Hypothalamus (tissue), 51 donors: Measurements from ENCODE around the gene MROH9.
A peak's percentile ranks its signal among the peaks of the same experiment; 100 is the strongest.
"Not testable (repeated sequence)": the region's sequence is repeated elsewhere in the genome, so short reads cannot be mapped to it uniquely, and the experiment has no call there.

Experiments used
- DNase-seq, 51 donors: peaks; one replicate each; lab custom pipeline; 2025; lab: John Stamatoyannopoulos, UW

The MROH9 gene, protein sequence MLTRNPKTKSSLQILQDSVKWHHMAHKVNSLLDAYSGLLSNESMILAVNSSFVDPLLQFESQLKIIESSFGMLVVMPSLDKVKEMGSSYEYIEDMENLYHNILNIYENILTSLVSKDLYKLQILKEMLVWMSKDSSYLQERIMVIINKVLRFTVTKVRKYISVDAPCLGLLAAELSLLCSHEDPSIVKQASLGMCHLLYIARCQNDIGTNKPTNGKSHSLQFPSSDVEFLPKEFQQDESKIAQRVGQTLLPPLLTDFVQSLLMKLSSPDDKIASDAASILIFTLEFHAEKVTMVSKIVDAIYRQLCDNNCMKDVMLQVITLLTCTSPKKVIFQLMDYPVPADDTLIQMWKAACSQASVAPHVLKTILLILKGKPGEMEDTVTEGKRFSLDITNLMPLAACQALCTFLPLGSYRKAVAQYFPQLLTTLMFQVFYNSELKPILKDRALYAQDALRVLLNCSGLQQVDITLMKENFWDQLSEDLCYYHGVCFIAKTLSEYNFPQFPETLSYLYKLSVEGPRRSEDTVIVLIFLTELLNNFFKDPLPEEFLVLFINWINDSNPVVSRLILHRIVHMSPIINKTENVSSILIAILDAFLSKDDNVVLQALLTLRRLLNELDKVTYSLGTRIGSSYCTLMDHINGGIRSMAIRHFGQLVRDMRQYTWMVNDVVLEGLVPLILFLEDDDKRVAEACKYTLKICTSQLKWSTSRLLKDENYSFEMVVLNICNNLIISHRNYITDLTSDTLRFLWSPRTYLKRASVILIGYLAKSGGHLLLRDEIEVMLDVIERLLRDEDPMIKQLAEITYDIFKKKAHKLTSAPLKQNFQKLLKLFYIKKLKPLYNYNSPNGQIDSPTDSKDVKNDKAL

GRCh38 chr1:170935231-170935630, at the start of gene MROH9:
TSS of gene MROH9 (plus strand) at chr1:170935534. CDS start at chr1:170945557, 10,023 bp downstream.
- DNase-seq: no peak

GRCh38 chr1:170885551-170885950, 49.8 kb upstream of the MROH9 start:
- no peak for DNase-seq

DNA sequence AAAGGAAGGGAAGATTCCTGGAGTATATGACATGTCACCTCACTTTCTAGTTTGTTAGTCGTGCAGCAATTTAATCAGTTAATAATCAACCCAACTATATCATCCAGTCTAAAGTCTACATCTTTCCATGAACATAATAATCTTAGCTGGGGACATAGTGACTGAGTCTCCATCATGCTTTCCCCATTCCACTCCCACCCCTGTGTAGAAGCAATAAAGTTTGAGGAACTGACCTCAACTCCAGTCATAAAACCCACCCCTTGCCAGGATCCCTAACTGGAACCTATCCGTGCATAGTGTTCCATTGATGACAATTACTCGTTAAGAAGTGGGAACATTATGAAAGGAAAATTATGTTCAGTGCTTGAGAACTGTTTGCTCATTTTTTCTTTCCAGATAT, 48.9 kb upstream of the MROH9 start:
- no peak for DNase-seq

GRCh38 chr1:170887726-170888125, 47.6 kb upstream of the MROH9 start:
- no peak for DNase-seq

DNA sequence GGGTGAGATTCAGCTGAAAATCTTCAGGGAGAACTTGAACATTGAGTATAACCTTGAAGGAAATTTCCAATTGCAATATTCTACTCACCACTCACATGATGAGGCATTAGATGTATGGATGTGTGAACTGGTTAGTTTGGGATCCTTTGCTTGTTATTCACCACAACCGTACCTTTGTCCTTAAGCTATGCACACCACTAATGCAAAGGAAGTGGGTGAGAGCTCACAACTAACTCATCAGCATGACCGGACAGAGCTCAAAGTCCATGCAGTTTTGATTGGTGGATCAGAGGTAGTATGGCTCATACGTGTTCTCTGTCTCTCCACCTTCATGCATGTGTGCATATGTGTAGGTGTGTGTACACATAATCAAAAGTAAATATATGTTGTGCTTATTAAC, 43.5 kb upstream of the MROH9 start:
- DNase-seq: no peak

- no peak for DNase-seq
Observed at GRCh38 chr1:170893655-170894297, 41.6 kb upstream of the MROH9 start.

- no peak for DNase-seq
Observed at GRCh38 chr1:170903961-170904360, 31.4 kb upstream of the MROH9 start.

DNA sequence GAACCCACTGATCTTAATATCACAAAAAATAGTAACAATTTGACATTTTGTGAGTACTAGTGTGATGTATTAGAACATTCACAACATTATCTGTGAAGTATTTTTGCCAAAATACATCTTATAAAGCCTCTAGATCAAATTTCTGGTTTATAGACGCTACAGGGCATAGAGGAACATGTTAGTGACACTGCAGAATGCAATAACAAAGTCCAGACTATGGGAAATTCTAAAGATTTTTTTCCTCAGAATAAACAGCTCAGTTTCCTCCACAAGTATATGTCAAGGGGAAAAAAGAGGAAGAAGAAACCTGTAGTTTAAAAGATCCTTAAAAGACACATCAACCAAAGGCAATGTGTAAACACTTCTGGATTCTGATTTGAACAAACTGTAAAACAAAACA, 26.4 kb upstream of the MROH9 start:
- no peak for DNase-seq

GRCh38 chr1:170910273-170910672, 25.1 kb upstream of the MROH9 start:
- no peak for DNase-seq

GRCh38 chr1:170917373-170917772, 18.0 kb upstream of the MROH9 start:
- DNase-seq: no peak

- DNase-seq: not testable (repeated sequence)
Observed at GRCh38 chr1:170924656-170925055, 10.7 kb upstream of the MROH9 start.

DNA sequence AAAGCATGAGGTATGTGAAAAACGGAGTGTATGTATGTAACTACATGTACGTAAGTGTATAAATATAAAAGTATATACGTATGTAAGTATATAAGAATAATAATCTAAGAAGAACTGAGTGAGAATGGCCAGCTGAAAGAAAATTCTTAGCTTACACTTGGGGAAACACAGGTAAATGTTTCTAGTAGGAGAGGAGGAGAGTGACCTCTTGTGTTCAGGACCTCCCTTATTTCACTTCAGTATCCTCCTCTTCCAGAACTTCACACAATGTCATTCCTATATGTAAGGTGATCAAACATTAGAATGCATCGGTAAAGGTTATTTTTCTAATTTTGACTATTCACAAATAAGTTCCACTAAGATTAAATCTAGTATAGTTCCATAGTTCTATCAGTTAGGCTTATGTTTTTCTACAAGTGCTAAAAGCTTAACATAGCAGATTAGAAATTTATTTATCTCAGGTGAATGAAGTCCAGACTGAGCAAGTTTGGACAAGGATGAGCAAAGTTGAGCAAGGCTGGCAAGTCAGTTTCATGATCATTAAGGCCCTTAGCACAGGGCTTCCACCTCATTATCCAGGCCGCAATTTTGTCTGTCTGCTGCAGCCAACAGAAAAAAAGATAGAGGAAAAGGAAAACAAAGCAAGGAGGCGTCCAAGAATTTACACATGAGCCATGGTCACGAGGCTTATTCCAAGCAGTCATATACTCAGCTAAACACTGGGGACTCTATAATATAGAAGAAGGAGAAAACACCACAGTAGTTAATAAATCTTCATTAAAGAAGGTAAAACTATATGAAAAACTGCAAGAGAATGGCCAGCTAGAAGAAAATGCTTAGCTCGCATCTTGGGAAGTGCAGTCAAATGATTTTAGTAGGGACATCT, 7.1 kb upstream of the MROH9 start:
- DNase-seq: no peak

DNA sequence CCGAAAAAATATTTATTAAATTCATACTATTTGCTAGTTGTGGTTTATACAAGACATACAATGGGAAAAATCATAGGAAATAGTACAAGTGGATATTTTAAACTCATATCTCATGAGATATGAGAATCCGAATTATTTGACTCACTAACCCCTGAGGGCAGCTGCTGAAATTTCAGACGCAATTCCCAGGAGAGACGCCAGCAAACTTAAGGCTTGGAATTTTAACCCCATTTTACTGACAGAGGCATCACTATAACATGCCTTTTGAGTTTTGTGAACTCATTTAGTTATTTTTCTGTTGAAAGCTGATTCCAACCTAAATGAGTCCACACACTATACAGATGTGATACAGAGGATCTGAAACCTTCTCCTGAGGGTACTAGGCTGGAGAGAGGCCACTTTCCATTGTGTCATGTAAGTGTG, 5.9 kb upstream of the MROH9 start:
- peak in 1 of 51 donors; percentile 34 for DNase-seq

- DNase-seq: peak in 15 of 51 donors; percentile 0 to 48 (median 4)
Observed at GRCh38 chr1:170929835-170930554, 5.3 kb upstream of the MROH9 start.

GRCh38 chr1:170931650-170932049, 3.7 kb upstream of the MROH9 start:
- no peak for DNase-seq

DNA sequence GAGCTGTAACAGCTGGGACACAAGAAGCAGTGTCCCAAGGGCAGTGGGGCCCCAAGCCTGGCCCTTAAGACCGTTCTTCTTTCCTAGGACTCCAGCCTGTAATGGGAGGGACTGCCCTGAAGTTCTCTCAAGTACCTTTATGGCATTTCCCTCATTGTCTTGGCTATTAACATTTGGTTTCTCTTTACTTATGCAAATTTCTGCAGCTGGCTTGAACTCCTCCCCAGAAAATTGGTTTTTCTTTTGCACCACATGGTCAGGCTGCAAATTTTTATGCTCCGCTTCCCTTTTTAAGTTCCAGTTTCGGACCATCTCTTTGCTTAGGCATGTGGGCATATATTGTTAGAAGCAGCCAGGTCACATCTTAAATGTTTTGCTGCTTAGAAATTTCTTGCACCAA, 3.1 kb upstream of the MROH9 start:
- no peak for DNase-seq

GRCh38 chr1:170938281-170938680, 2.9 kb downstream of the MROH9 start:
- no peak for DNase-seq

GRCh38 chr1:170939476-170939875, 4.1 kb downstream of the MROH9 start:
- DNase-seq: no peak

GRCh38 chr1:170951744-170952143, 16.4 kb downstream of the MROH9 start:
- DNase-seq: not testable (repeated sequence)

DNA sequence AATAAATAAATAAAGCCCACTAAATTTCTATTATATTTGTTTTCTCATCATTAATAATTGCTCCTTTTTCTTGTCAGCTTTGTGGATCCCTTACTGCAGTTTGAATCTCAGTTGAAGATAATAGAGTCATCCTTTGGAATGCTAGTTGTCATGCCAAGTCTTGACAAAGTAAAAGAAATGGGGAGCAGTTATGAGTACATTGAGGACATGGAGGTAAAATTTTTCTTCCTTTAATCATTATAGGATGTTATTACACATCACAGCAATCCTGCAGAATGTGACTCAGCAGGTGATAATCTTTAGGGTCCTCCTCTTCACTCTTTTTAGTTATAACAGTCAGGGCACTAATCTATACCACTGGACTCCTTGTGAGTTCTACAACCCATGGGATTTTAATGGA, 24.1 kb downstream of the MROH9 start:
- no peak for DNase-seq
